K562 (cell line): ENCODE results near the gene CD36. TPM values are rescaled to one million over a fixed set of nuclear protein-coding genes. Genes with fewer than 3 reads are reported as not detected.

ENCODE experiments used
- ATAC-seq: fragments of 200-7000 bp; cut with Tn5 transposase; 3 replicates; pipeline ENCODE4 v1.9.1; 2020; ENCODE audit warnings: moderate library complexity
- BruUV-seq: library from RNA; stranded (reverse); fragments of 400-500 nt; replicated peaks from 2 replicates; lab custom pipeline; 2021; lab: Mats Ljungman, UMichigan
- CTCF ChIA-PET: fragments of 300-600 bp; formaldehyde crosslinking; extraction: SDS; loops from one replicate; lab custom pipeline; 2021; ENCODE audit warnings: low intra/inter-chr PET ratio; lab: Yijun Ruan, JAX
- POLR2A ChIA-PET: fragments of 300-600, 350-650 bp; sonication (Branson Sonifier 250); formaldehyde crosslinking; extraction: SDS; loops from one replicate; lab custom pipeline; 2021; ENCODE audit warnings: antibody characterized with exemption, inconsistent platforms; lab: Yijun Ruan, JAX
- DNase-seq, 4 experiments: peaks; one replicate each; pipeline versions ENCODE4 v3.0.0 to v3.0.0-alpha.2; 2011 to 2018; ENCODE audit warnings: low spot score in 3 of 4, mixed read lengths in 3 of 4; ENCODE audit errors: extremely low read depth in 1 of 4
- FAIRE-seq: peaks from 2 replicates; lab custom pipeline; 2011; peaks lifted over from hg19 to GRCh38; lab: Jason Lieb, UNC
- H2AFZ ChIP-seq: 2 replicates; pipeline ENCODE4 v1.6.0; 2011; ENCODE audit warnings: low read depth, low read length, control low read depth, inconsistent platforms
- H3K27ac ChIP-seq: fragments of 200-600 bp; 3 replicates; pipeline ENCODE4 v1.8.0; 2011; ENCODE audit warnings: low read depth, mild to moderate bottlenecking, control low read depth, inconsistent platforms, low read length, moderate library complexity, mixed read lengths; ENCODE audit errors: extremely low read depth
- H3K27me3 ChIP-seq, 2 experiments: fragments of 300-600 bp in 1 of 2; 2 replicates in 1 of 2; 3 replicates in 1 of 2; pipeline versions ENCODE4 v1.6.0 to v1.8.0; 2011; ENCODE audit warnings: inconsistent platforms in 2 of 2, low read length in 2 of 2, mild to moderate bottlenecking in 1 of 2, mixed read lengths in 1 of 2, moderate library complexity in 1 of 2; ENCODE audit not compliant: control insufficient read depth in 2 of 2, insufficient read depth in 2 of 2
- H3K36me3 ChIP-seq: fragments of 300-600 bp; 3 replicates; pipeline ENCODE4 v1.8.0; 2011; ENCODE audit warnings: mild to moderate bottlenecking, low read length, inconsistent platforms; ENCODE audit not compliant: control insufficient read depth, insufficient read depth
- H3K4me1 ChIP-seq, 2 experiments: fragments of 200-600 bp in 1 of 2; replicated peaks in 1 of 2; 2 replicates in 1 of 2; 3 replicates in 1 of 2; pipeline versions ENCODE4 v1.5.1 to v1.8.0; 2011; ENCODE audit warnings: inconsistent platforms in 2 of 2, low read length in 2 of 2, mild to moderate bottlenecking in 1 of 2, mixed read lengths in 1 of 2, moderate library complexity in 1 of 2; ENCODE audit not compliant: control insufficient read depth in 2 of 2, insufficient read depth in 2 of 2
- H3K4me2 ChIP-seq: 2 replicates; pipeline ENCODE4 v1.6.1; 2011; ENCODE audit warnings: low read length, control low read depth, inconsistent platforms, mixed read lengths; ENCODE audit not compliant: insufficient read depth
- H3K4me3 ChIP-seq: fragments of 200-600 bp; sonication (generic), shearing (Covaris generic); 2 replicates; pipeline ENCODE4 v1.5.1; 2016; ENCODE audit warnings: control low read depth, inconsistent platforms
- H3K79me2 ChIP-seq: fragments of 200-600 bp; 3 replicates; pipeline ENCODE4 v1.8.0; 2011; ENCODE audit warnings: low read length, inconsistent platforms; ENCODE audit not compliant: control insufficient read depth, insufficient read depth
- H3K9ac ChIP-seq, 2 experiments: 2 replicates each; pipeline versions ENCODE4 v1.6.0 to v1.6.1; 2011; ENCODE audit warnings: low read depth in 2 of 2, low read length in 2 of 2, control low read depth in 1 of 2, inconsistent platforms in 1 of 2, mild to moderate bottlenecking in 1 of 2, mixed read lengths in 1 of 2; ENCODE audit not compliant: insufficient read depth in 1 of 2
- H3K9me1 ChIP-seq: one replicate; pipeline ENCODE4 v1.6.0; 2011; ENCODE audit warnings: inconsistent platforms, mild to moderate bottlenecking, low read length, moderate library complexity; ENCODE audit not compliant: control insufficient read depth, insufficient read depth
- H3K9me3 ChIP-seq: replicated peaks from 2 replicates; pipeline ENCODE4 v1.5.1; 2011; ENCODE audit warnings: low read depth, low read length, inconsistent platforms; ENCODE audit not compliant: control insufficient read depth, insufficient read depth
- H4K20me1 ChIP-seq: replicated peaks from 2 replicates; pipeline ENCODE4 v1.6.1; 2011; ENCODE audit warnings: low read length, inconsistent platforms, mixed read lengths; ENCODE audit not compliant: control insufficient read depth, insufficient read depth
- ATF1 ChIP-seq, 2 experiments: fragments of 450-650 bp in 1 of 2; IDR thresholded peaks; 2 replicates each; pipeline ENCODE4 v1.6.1; 2016; ENCODE audit warnings: missing compliant biosample characterization in 1 of 2, missing genetic modification characterization in 1 of 2
- ATF2 ChIP-seq: sonication (generic); formaldehyde crosslinking; IDR thresholded peaks from 2 replicates; pipeline ENCODE4 v1.8.1; 2022; ENCODE audit warnings: missing genetic modification reagents
- BHLHE40 ChIP-seq: IDR thresholded peaks from 2 replicates; pipeline ENCODE4 v1.6.1; 2011; ENCODE audit warnings: low read length, improper control_type of control experiment
- CHD2 ChIP-seq: IDR thresholded peaks from 2 replicates; pipeline ENCODE4 v1.6.1; 2011; ENCODE audit warnings: low read depth, low read length
- FOXM1 ChIP-seq, 2 experiments: fragments of 450-650 bp in 1 of 2; sonication (generic) in 1 of 2; formaldehyde crosslinking in 1 of 2; IDR thresholded peaks; 2 replicates each; pipeline versions ENCODE4 v1.6.1 to v1.9.0; 2017 to 2022; ENCODE audit warnings: low read depth in 2 of 2, mild to moderate bottlenecking in 2 of 2, missing genetic modification reagents in 1 of 2, moderate library complexity in 1 of 2
- MEF2A ChIP-seq: IDR thresholded peaks from 2 replicates; pipeline ENCODE4 v1.6.1; 2011; ENCODE audit warnings: low read depth, mild to moderate bottlenecking, low read length, moderate library complexity; ENCODE audit not compliant: control insufficient read depth
- PBX2 ChIP-seq, 2 experiments: IDR thresholded peaks in 1 of 2; conservative IDR thresholded peaks in 1 of 2; 2 replicates each; pipeline ENCODE4 v1.6.1; 2016; ENCODE audit warnings: low read depth in 2 of 2, mild to moderate bottlenecking in 1 of 2, missing compliant biosample characterization in 1 of 2, missing genetic modification characterization in 1 of 2, moderate library complexity in 1 of 2
- RBM22 ChIP-seq: fragments of 200-400 bp; formaldehyde crosslinking; IDR thresholded peaks from 2 replicates; pipeline ENCODE4 v1.6.1; 2018; ENCODE audit warnings: low read length, low read depth; ENCODE audit not compliant: poor library complexity, severe bottlenecking
- SREBF2 ChIP-seq: sonication (generic); formaldehyde crosslinking; IDR thresholded peaks from 2 replicates; pipeline ENCODE4 v1.4.0; 2020; ENCODE audit warnings: mild to moderate bottlenecking, missing genetic modification reagents
- TAF9B ChIP-seq: fragments of 450-650 bp; IDR thresholded peaks from 2 replicates; pipeline ENCODE4 v1.6.1; 2018; ENCODE audit warnings: mild to moderate bottlenecking; ENCODE audit not compliant: partially characterized antibody
- TEAD2 ChIP-seq: fragments of 450-650 bp; IDR thresholded peaks from 2 replicates; pipeline ENCODE4 v1.6.1; 2016; ENCODE audit warnings: missing genetic modification characterization, control low read depth, missing compliant biosample characterization
- ZFPM2 ChIP-seq: fragments of 250-450 bp; sonication (Bioruptor Pico); IDR thresholded peaks from 2 replicates; pipeline ENCODE4 v1.5.1; 2022; ENCODE audit warnings: mild to moderate bottlenecking
- ZNF655 ChIP-seq: fragments of 250-450 bp; sonication (Bioruptor Pico); IDR thresholded peaks from 2 replicates; pipeline ENCODE4 v1.5.0; 2021
- WGBS: fragments of 100-300 bp; shearing (Covaris generic); methylation state at CpG from one replicate; pipeline ENCODE4 v1.1.6; 2016; ENCODE audit warnings: low coverage, mixed read lengths; ENCODE audit not compliant: insufficient coverage; ENCODE audit errors: missing lambda C conversion rate; 5-methylcytosine and 5-hydroxymethylcytosine counted together
- in situ Hi-C: fragments of 300-500 bp; cut with MboI; formaldehyde crosslinking; loops from 4 replicates; pipeline ENCODE4 v1.15.0; 2018; ENCODE audit warnings: inconsistent platforms, mixed read lengths
- intact Hi-C: fragments of 100-400 bp; cut with micrococcal nuclease; formaldehyde crosslinking; loops from 2 replicates; pipeline ENCODE4 v1.14.2; 2022
- polyA plus RNA-seq, 8 experiments: library from polyadenylated mRNA; depleted of rRNA in 4 of 8; stranded (reverse) in 5 of 8; unstranded in 3 of 8; fragments of >200 nt; fragmentation: Nextera tagmentation in 2 of 8; fragmentation: Illumina TruSeq in 1 of 8; extraction: Ambion mirVana in 2 of 8; extraction: Trizol in 1 of 8; gene quantifications; 2 replicates each; pipeline versions ENCODE4 v1.2.1 to v1.2.3, GENCODE V29; 2011 to 2014; ENCODE audit warnings: inconsistent platforms in 1 of 8, missing spikeins in 1 of 8
- total RNA-seq, 7 experiments: library from RNA; depleted of rRNA in 6 of 7; stranded (reverse); fragments of >200 nt in 6 of 7; fragmentation: Illumina TruSeq in 2 of 7; extraction: Trizol in 2 of 7; gene quantifications; 2 replicates each; pipeline versions ENCODE4 v1.2.1 to v1.2.3, GENCODE V29; 2011 to 2021; ENCODE audit warnings: low replicate concordance in 1 of 7
- TF ChIP-seq, protein P1 (sequence below): IDR thresholded peaks from 3 replicates; pipeline ENCODE4 v1.6.1; 2011; ENCODE audit warnings: borderline replicate concordance, mild to moderate bottlenecking, moderate library complexity; ENCODE audit not compliant: insufficient read length; ENCODE audit errors: extremely low read depth

Gene CD36
- total and polyA plus RNA-seq, 9 of the 15 experiments (the other 6 are each of a cell fraction or from before 2014, with no cell fraction given) = 0.09 to 4.0 (median 0.42) TPM

GRCh38 chr7:80642871-80643270, 4.4 kb downstream of the CD36 start:
- 0% methylated on average over 1 of the region's 1 CpG for WGBS
- H3K27ac ChIP-seq = no peak overlapping the region
- no peak overlapping the region for H3K9ac ChIP-seq
- DNase-seq (no peak), FAIRE-seq (no peak), ATAC-seq (no peak)
- no peaks in the 10 kb centered on the region for H3K79me2 ChIP-seq
- no peak overlapping the region for H2AFZ ChIP-seq
- BruUV-seq = no TSS peak
- no peaks in the 10 kb centered on the region for H4K20me1 ChIP-seq
- intact Hi-C loops = no loop called here
- POLR2A ChIA-PET = no interaction called here
- in situ Hi-C loops = no loop called here
- no peaks in the 10 kb centered on the region for H3K9me1 ChIP-seq
- no peaks in the 10 kb centered on the region for H3K27me3 ChIP-seq
- no peaks in the 10 kb centered on the region for H3K9me3 ChIP-seq
- CTCF ChIA-PET = no interaction called here
- H3K4me1 ChIP-seq = no peaks in the 10 kb centered on the region
- no peak overlapping the region for H3K4me3 ChIP-seq
- H3K36me3 ChIP-seq = no peaks in the 10 kb centered on the region
- no peak overlapping the region for H3K4me2 ChIP-seq
- TF ChIP-seq FOXM1 (IDR thresholded peaks at IDR 0.05; ENCODE audit: low read depth) (no peak), FOXM1 (CRISPR knock-in tag; IDR thresholded peaks at IDR 0.05; ENCODE audit: low read depth) (no peak), PBX2 (CRISPR knock-in tag; IDR thresholded peaks at IDR 0.05; ENCODE audit: low read depth) (no peak), PBX2 (tag; conservative IDR thresholded peaks at IDR 0.05; ENCODE audit: low read depth) (no peak), CHD2 (no peak), ATF1 (CRISPR knock-in tag; IDR thresholded peaks at IDR 0.05) (no peak), ATF1 (tag; IDR thresholded peaks at IDR 0.05) (no peak), ATF2 (CRISPR knock-in tag) (no peak), ZFPM2 (CRISPR knock-in tag) (no peak), RBM22 (no peak), TEAD2 (tag) (no peak), BHLHE40 (no peak), ZNF655 (CRISPR knock-in tag) (no peak), TAF9B (no peak), MEF2A (no peak), SREBF2 (CRISPR knock-in tag) (no peak)
- TF ChIP-seq, protein P1, sequence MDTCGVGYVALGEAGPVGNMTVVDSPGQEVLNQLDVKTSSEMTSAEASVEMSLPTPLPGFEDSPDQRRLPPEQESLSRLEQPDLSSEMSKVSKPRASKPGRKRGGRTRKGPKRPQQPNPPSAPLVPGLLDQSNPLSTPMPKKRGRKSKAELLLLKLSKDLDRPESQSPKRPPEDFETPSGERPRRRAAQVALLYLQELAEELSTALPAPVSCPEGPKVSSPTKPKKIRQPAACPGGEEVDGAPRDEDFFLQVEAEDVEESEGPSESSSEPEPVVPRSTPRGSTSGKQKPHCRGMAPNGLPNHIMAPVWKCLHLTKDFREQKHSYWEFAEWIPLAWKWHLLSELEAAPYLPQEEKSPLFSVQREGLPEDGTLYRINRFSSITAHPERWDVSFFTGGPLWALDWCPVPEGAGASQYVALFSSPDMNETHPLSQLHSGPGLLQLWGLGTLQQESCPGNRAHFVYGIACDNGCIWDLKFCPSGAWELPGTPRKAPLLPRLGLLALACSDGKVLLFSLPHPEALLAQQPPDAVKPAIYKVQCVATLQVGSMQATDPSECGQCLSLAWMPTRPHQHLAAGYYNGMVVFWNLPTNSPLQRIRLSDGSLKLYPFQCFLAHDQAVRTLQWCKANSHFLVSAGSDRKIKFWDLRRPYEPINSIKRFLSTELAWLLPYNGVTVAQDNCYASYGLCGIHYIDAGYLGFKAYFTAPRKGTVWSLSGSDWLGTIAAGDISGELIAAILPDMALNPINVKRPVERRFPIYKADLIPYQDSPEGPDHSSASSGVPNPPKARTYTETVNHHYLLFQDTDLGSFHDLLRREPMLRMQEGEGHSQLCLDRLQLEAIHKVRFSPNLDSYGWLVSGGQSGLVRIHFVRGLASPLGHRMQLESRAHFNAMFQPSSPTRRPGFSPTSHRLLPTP = no peak
